GM18861 (cell line): ENCODE data around the gene SH3RF2.
A peak's percentile ranks its signal among the peaks of the same experiment; 100 is the strongest.
"Not testable (repeated sequence)": the region's sequence is repeated elsewhere in the genome, so short reads cannot be mapped to it uniquely, and the experiment has no call there.

Experiments
- ATAC-seq: cut with Tn5 transposase; IDR thresholded peaks from one replicate; pipeline ENCODE4 v1.9.1; 2021; ENCODE audit not compliant: unreplicated experiment

Gene SH3RF2

DNA sequence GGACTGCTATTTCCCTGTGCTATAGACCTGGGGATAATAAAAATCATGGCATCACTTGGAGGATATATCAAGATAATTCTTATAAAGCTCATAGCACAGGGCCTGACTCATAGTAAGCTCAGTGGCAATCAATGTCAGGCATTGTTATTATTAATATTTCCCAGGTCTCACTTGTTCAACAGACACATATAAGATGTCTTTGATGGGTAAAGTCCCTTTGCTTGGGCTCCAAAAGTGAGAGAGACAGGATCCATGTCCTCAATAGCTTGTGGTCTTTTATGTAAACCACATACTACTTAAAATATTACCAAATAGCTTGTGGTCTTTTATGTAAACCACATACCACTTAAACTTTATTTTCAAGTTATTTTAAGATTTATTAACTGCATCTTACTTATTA lies 11.2 kb downstream of the SH3RF2 start:
- ATAC-seq: no peak

DNA sequence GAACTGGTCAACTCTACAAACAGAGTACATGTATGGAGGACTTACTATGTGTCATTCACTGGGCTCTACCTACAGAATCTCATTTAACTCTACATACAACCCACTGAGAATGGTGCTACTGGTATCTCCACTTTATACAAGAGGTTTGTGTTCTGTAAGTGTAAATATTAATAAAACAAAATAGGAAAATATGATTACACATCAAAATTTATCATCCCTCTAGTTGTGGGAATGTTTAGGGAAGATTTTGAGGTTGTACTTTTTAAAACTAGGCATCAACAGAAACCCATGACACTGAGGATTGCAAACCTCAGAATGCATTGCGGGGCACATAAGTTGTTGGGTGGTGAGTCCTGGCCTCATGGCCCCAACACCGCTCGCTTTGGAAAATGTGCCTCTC lies 11.7 kb downstream of the SH3RF2 start:
- no peak for ATAC-seq

DNA sequence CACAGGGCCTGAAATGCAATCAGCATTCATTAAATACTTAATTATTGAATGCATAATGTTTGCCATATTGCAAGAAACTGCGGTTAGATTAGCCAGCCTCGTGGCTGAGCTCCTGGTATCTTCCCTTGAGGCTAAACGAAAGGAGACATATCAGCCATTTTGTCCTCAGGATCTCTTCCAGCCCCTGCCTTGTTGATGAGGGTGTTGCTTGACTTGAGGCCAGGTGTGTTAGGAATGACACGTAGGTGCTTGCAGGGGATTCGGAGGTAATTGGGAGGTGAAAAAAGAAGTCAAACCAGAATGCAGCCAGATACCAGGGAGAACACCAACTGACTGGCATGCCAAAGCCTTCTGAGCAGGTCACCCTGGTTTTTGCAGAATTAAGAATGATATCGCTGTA lies 12.5 kb downstream of the SH3RF2 start:
- no peak for ATAC-seq

DNA sequence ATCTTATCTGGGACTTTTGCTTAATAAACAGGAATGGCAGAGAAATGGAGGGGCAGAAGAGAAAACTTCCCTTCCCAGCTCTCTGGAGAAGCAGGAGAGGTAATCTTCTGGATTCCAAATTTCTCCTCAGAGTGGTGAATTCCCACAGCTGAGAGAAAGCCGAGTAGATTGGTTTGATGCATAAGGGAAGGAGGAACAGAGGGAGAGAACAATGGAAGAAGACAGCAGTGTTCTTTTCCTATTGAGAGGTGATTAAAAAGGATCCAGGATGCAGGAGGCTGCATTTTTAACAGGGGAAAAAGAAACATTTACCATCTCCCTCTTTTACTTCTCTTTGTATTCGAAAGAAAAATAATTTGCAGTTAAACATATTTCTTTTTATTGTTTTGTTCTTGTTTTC lies 13.1 kb downstream of the SH3RF2 start:
- no peak for ATAC-seq

DNA sequence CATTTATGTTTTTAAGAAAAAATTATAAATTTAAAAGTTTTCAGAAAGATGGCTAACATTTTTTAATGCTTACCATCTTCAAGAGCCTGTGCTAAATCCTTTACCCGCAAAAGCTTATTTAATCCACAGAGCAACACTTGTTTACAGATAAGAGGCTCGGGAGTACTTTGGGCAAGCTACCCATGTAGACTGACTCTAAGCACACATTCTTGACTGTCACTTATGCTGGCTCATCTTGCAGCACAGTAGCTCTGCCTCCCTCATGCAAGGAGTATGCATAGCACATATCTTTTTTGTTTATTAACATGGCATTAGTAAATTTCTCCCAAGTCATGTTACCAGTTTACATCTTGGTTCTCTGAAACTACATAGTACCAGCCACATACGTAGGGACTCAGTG lies 14.7 kb downstream of the SH3RF2 start:
- ATAC-seq: no peak

DNA sequence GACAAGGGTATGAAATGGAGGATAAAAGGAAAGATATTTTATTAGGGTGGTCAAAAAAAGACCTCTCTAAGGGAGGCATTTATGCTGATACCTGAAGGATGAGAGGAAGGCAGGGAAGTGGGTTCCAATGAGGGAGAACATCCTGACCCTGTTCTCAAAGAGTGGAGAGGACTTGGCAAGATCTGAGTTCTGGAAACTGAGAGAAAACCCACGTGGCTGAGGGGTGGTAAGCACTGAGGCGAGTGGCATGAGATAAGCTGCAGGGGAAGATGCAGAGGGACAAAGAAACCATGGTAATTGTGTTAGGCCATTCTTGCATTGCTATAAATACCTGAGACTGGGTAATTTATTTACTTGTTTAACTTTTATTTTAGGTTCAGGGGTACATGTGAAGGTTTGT lies 16.8 kb downstream of the SH3RF2 start:
- ATAC-seq: no peak

DNA sequence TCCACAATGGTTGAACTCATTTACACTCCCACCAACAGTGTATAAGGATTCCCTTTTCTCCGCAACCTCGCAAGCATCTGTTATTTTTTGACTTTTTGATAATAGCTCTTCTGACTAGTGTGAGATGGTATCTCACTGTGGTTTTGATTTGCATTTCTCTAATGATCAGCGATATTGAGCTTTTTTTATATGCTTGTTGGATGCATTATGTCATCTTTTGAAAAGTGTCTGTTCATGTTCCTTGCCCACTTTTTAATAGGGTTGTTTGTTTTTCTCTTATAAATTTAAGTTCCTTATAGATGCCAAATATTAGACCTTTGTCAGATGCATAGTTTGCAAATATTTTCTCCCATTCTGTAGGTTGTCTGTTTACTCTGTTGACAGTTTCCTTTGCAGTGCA lies 17.8 kb downstream of the SH3RF2 start:
- ATAC-seq: not testable (repeated sequence)

DNA sequence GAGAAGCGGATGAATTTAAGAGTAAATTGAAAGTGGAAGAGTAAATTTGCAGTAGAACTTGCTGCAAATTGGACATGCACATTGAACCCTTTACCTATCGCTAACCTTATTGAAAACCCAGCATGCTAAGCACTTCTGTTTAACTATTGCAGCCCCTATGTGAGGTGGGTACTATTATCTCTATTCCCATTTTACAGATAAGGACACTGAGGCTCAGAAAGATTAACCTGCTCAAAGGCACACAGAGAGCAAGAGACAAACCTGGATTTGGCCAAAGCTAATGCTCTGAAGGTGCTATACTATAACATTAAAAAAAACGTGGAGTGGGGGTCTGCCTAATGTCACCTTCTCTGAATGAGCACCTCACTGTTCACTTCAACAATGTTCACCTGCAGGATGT lies 21.0 kb downstream of the SH3RF2 start:
- no peak for ATAC-seq

DNA sequence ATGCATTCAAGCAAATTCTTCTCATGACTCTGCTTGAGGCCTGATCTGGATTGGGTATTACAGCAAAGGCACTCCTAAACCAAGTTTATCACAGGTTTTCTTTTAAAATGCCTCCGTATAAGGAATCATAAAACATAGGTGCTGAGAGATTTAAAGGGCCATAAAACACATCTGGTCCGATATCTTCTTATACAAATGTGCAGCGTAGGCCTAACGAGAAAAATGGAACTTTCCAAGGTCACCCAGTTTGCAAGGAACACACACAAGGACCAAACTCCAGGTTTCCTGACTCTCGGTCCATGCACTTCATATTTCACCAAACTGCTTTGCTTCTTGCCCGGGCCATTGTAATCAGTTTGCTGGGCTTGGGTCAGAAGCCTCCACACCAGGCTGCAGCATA lies 22.1 kb downstream of the SH3RF2 start:
- ATAC-seq: no peak

DNA sequence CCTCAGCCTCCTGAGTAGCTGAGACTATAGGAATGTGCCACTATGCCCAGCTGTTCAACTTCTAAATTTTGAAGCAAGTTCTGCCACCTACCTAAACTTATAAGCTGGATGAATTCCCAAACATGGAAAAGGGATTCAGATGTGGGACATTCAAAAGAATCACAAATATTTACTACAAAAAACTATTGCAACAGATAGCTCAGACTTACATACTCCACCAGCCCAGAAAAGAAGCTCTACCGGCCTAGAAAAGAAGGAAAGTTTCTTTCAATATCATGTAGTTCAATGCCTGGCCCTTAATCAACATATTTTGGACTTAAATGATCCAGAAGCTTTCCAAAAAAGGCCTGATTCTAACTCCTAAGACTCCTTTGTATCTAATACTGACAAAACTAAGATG lies 23.8 kb downstream of the SH3RF2 start:
- no peak for ATAC-seq

DNA sequence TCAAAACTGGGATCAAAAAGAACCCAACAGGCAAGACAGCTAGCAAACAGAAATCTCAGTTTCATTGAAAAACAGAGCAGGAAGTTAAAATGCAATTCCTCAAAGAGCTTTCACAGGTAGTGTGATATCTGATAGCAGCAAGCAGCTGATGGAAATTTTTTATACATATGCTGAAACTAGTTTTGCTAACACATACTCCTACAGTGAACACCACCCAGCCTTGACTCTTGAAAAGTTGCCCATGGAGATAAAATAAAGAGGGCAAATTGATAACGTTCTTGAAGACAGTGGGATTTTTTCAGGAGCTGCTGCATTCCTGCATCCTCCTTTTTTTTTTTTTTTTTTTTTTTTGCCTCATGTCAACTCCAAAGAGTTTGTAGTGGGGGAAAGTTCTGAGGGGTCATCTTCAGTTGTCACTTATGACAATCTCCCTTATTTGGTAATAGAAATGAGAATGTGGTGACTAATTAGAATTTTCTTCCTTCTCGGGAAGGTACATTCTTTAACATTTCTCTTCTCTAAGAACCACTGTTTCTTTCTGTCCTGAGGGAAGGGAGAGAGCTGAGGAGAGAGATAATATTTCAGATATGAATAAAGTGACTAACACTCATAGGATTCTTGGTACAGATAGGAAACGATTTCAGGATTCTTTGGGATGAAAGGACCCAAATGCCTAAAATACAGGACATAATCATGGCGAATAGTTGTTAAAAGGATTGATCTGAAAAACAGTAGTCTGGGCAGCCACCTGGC lies 24.6 kb downstream of the SH3RF2 start:
- no peak for ATAC-seq

DNA sequence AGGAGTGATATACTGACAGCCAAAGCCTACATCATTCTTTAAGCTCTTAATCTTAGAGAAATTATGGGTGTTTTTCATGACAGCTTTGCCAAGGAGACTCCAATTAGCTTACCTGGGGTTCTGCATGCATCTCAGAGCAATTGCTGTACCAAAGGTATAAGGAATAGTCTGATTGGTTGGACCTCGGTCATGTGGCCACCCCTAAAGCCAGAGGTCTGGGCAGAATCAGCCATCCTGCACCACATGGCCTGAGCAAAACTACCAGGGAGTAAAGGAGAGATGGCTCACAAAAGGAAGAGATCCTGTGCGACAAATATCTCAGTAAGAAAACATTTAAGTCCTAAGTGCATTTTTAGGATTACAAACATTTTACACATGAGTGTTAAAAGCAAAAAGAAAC lies 25.6 kb downstream of the SH3RF2 start:
- no peak for ATAC-seq

DNA sequence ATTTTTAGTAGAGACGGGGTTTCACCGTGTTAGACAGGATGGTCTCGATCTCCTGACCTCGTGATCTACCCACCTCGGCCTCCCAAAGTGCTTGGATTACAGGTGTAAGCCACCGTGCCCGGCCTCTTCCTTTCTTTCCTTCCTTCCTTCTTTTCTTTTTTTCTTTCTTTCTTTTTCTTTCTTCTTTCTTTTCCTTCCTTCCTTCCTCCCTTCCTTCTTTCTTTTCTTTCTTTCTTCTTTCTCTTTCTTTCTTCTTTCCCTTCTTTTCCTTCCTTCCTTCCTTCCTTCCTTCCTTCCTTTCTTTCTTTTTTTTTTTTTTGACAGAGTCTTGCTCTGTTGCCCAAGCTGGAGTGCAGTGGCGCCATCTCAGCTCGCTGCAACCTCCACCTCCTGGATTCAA lies 27.6 kb downstream of the SH3RF2 start:
- ATAC-seq: not testable (repeated sequence)

DNA sequence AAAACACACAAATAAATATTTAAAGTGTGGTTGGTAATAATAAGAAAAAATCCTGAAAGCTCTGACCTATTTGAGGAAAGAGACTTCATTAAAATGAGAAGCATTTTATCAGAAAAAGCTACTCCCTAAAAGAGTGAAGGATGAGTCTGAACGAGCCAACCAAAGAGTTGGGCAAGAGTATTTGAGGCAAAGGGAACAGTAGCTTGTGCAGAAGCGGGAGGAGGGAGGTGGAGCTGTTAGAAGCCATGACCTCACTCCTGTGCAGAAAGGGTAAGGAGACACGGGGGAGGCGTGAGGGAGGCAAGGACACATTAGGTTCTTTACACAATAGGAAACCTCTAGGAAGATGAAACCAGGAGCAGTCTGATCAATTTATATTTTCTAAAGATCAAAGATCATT lies 29.4 kb downstream of the SH3RF2 start:
- ATAC-seq: no peak

DNA sequence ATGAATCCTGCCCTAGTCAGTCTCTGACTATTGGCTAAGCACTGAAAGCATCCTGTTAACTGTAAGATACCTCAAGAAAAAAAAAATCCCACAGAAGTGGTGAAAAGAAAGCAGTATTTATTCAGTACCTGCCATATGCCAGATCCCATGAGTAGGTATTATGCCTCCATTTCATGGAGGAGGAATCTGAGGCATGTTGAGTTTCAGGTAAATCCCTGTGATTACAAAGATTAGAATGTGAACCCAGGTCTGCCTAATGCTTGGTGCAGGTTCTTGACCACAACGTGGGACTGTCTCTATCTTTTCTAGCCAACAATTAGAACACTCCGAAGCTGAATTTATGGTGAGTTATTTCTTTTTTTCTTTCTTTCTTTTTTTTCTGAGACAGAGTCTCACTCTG lies 30.9 kb downstream of the SH3RF2 start:
- ATAC-seq: no peak

DNA sequence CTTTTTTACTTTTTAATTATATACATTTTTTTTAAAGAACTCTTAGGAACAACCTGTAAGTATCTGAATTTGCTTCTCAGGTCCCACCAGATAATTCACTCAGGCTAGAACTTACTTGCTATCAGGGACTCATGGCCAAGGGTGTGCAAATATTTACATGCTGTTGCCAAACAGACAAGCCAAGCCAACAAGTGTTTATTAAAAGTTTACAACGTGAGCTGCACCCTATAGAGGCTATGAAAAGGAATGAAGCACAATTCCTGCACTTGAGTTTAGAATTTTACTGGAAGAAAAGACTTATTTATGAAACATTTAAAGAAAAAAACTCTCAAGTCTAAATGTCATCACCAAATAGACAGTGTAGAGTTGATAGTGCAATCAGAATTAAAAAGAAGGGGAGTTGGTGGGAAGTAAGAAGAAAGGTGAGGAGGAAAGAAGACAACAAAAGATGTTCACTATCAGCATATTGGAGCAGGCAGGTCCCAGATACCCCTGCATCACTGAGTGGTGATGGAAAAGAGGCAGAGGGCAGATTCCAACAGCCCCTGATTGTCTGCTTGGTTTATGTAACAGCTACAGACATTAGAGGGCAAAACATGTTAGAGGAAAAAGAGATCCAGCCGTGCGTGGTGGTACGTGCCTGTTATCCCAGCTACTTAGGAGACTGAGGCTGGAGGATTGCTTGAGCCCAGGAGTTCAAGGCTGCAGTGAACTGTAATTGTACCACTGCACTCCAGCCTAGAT lies 32.8 kb downstream of the SH3RF2 start:
- no peak for ATAC-seq

DNA sequence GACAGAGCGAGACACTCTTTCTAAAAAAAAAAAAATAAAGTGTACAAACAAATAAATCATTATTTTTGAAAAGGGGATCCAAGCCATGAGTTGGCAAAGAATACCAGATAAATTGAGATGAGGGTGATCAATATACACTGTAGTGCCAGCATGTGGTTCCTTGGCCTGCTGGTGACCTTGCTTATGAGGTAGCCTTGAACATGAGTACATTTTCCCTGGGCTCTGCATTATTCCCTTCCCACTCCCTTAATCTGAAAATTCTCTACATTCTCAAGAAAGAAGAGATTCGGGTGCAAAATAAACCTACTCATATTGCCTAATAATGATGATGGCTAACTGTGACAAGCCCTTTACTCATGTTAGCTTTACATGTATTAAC lies 33.3 kb downstream of the SH3RF2 start:
- ATAC-seq: no peak

DNA sequence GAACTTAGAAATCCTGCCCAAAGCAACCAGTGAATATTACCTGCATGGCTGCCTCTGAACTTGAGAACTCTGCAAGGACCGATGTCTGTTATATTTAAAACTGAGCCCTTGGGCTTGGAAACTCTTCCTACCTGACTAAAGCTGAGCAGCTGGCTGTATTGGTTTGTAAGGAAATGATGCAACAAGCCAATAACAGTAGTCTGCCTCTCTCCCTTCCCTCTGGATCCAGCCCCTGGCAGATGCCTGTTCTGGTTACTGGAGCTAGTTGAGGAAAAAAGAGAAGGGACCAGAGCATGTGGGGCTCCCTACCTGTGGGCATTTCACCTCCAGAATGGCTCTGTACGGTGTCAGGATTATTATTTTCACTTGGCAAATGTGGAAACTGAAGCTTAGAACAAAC lies 34.7 kb downstream of the SH3RF2 start:
- ATAC-seq: no peak

DNA sequence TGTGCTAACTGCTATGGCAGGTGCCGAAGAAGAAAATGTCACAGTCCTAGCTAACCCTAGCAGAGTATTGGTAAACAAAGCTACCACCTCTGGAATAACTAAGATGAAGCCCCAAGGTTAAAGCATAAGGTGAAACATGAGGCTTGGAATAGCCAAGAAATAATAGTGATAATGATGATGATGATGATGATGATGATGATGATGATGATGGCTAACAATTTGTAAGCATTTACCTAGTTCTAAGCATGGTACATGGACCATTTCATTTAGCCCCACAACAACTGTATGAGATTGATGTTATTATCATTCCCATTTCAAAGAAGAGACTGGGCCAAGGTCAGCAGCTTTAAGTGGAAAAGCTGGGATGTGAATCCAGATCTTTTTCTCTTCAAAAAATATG lies 35.3 kb downstream of the SH3RF2 start:
- no peak for ATAC-seq

DNA sequence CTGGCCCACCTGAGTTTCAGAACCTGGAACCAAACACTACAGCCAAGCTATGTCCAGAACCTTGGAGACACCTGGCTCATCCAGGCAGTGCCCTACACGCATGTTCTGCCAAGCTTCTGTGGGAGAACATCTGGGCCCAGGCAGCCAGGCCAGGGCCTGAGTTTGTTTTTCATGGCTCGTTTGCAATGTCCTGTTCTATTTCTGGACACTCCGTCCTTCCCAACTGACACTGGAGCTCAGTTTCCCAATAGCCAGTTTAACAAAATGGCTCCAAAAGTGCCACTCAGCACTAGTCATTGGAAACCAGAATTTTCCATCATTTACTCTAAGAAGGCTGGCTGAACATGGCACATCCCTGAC lies 38.6 kb downstream of the SH3RF2 start:
- no peak for ATAC-seq

DNA sequence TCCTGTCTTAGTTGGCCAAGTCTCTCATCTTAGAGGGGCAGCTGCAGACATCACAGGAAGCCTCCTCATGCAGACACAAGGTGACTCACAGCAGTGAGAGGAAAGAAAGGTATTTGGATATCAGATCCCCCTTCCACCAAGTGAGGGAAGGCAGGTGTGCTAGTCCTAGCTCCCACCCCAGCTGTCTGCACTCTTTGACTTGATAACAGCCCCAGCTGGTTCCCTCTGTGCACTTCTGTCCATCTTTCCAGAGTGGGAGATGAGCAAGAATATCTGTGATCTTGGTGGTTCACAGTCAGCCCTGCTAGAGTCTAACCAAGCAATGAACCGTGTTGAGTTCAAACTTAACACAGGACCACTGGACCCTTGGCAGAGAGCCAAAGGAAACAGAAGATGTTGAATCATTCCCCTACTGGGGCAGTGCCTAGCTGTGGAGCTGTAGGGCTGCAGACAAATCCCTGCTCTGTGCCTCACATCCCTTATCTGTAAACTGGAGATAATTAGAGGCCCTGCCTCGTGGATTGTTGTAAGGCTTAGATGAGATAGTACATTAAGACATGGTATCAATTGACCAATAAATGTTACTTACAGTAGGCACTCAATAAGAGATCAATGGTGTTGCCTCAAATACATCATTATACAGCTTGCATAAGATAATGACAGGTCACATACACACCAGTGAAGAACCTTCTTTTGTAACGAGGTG lies 39.1 kb downstream of the SH3RF2 start:
- peak; percentile 46 for ATAC-seq

DNA sequence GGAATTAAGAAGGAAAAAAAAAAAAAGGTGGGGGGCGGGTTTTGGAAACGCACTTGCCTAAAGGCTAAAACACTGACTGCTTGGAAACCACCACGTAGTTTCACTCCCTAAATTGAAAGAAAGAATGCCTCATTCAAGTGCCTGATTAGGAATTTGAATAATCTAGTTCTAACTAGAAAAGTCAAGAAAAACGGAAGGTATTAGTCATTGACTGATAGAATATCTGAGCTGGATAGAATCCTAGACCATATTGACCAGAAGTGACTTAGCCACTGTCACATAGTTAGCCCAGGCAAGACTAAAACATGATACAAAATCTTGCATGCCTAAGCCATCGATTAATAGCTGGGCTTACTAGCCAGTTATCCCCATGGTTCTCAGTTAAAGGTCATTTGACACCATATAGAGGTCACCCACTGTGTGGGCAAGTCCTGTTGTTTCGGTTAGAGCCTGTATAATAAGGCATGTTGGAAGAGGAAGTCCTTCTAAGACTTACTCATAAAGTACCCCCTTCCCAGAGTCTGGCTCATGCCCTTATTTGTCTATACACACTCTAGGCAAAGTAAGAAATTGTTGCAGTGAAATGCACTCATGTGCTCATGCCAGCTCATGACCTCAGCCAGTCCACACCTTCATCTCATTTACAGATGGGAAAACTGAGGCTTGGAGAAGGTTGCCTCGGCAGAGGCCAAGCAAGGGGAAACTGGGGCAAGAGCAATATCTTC lies 40.2 kb downstream of the SH3RF2 start:
- ATAC-seq: peak; percentile 81
